IMR-90 (cell line): Measurements from ENCODE around the gene SLX4IP. TPM values are rescaled to one million over a fixed set of nuclear protein-coding genes. Genes with fewer than 3 reads are reported as not detected.

Experiments
- ATAC-seq: fragments of 200-7000 bp; cut with Tn5 transposase; 2 replicates; pipeline ENCODE4 v1.9.1; 2020; ENCODE audit warnings: low read depth, mild to moderate bottlenecking, moderate library complexity
- BruUV-seq: library from RNA; stranded (reverse); fragments of 400-500 nt; replicated peaks from 2 replicates; lab custom pipeline; 2021; lab: Mats Ljungman, UMichigan
- CTCF ChIA-PET: fragments of 300-600 bp; formaldehyde crosslinking; extraction: SDS; loops from one replicate; lab custom pipeline; 2021; ENCODE audit warnings: antibody characterized with exemption; lab: Yijun Ruan, JAX
- POLR2A ChIA-PET: fragments of 300-600 bp; sonication (Branson Sonifier 250); formaldehyde crosslinking; loops from one replicate; lab custom pipeline; 2022; ENCODE audit warnings: antibody characterized with exemption; ENCODE audit not compliant: unreplicated experiment; lab: Charles Lee
- DNase-seq: peaks from one replicate; pipeline ENCODE4 v3.0.0; 2013
- H2AFZ ChIP-seq: replicated peaks from 2 replicates; pipeline ENCODE3; 2013; ENCODE audit warnings: low read length, mild to moderate bottlenecking; ENCODE audit not compliant: poor library complexity
- H2AK5ac ChIP-seq: 2 replicates; pipeline ENCODE4 v1.6.1; 2013; ENCODE audit warnings: low read depth, low read length, inconsistent platforms
- H2AK9ac ChIP-seq: replicated peaks from 2 replicates; pipeline ENCODE3; 2013; ENCODE audit warnings: mild to moderate bottlenecking, low read depth, low read length, moderate library complexity; ENCODE audit not compliant: poor library complexity
- H2BK120ac ChIP-seq: 2 replicates; pipeline ENCODE4 v1.6.1; 2013; ENCODE audit warnings: low read depth, low read length, inconsistent platforms
- H2BK15ac ChIP-seq: 3 replicates; pipeline ENCODE4 v1.6.1; 2013; ENCODE audit warnings: low read depth, low read length, inconsistent platforms
- H2BK20ac ChIP-seq: 2 replicates; pipeline ENCODE4 v1.6.1; 2013; ENCODE audit warnings: low read depth, mild to moderate bottlenecking, inconsistent platforms, low read length, moderate library complexity
- H2BK5ac ChIP-seq: 2 replicates; pipeline ENCODE4 v1.6.1; 2013; ENCODE audit warnings: mild to moderate bottlenecking, low read depth, low read length, inconsistent platforms; ENCODE audit not compliant: poor library complexity, severe bottlenecking
- H3K14ac ChIP-seq: replicated peaks from 2 replicates; pipeline ENCODE4 v1.6.1; 2013; ENCODE audit warnings: low read depth, low read length, inconsistent platforms
- H3K18ac ChIP-seq: 2 replicates; pipeline ENCODE4 v1.6.1; 2013; ENCODE audit warnings: low read depth, low read length, control low read depth
- H3K23ac ChIP-seq: 2 replicates; pipeline ENCODE4 v1.6.1; 2013; ENCODE audit warnings: low read depth, low read length, inconsistent platforms
- H3K27ac ChIP-seq: 2 replicates; pipeline ENCODE4 v1.5.1; 2013; ENCODE audit warnings: mild to moderate bottlenecking, control low read depth, low read length; ENCODE audit not compliant: insufficient read depth
- H3K27me3 ChIP-seq: 2 replicates; pipeline ENCODE4 v1.6.1; 2013; ENCODE audit warnings: low read length; ENCODE audit not compliant: control insufficient read depth, insufficient read depth
- H3K36me3 ChIP-seq: 2 replicates; pipeline ENCODE4 v1.6.1; 2013; ENCODE audit warnings: low read length, mixed read lengths; ENCODE audit not compliant: control insufficient read depth, insufficient read depth
- H3K4ac ChIP-seq: 2 replicates; pipeline ENCODE4 v1.6.1; 2013; ENCODE audit warnings: low read depth, low read length, inconsistent platforms
- H3K4me1 ChIP-seq: 2 replicates; pipeline ENCODE4 v1.6.1; 2013; ENCODE audit warnings: low read length, mixed read lengths; ENCODE audit not compliant: control insufficient read depth, insufficient read depth
- H3K4me2 ChIP-seq: 2 replicates; pipeline ENCODE4 v1.6.1; 2013; ENCODE audit warnings: low read depth, mild to moderate bottlenecking, control low read depth, low read length, moderate library complexity
- H3K4me3 ChIP-seq: 2 replicates; pipeline ENCODE4 v1.5.1; 2013; ENCODE audit warnings: low read depth, mild to moderate bottlenecking, control low read depth, low read length, moderate library complexity; ENCODE audit not compliant: insufficient read depth
- H3K56ac ChIP-seq: 2 replicates; pipeline ENCODE4 v1.6.1; 2013; ENCODE audit warnings: low read length, inconsistent platforms; ENCODE audit not compliant: insufficient read depth; ENCODE audit errors: extremely low read depth
- H3K79me1 ChIP-seq, 2 experiments: 2 replicates each; pipeline ENCODE4 v1.6.1; 2013; ENCODE audit warnings: low read length in 2 of 2, inconsistent platforms in 1 of 2, low read depth in 1 of 2
- H3K9ac ChIP-seq: 2 replicates; pipeline ENCODE4 v1.6.1; 2013; ENCODE audit warnings: low read depth, low read length, control low read depth
- H3K9me1 ChIP-seq: 2 replicates; pipeline ENCODE4 v1.6.1; 2013; ENCODE audit warnings: low read length, inconsistent platforms; ENCODE audit not compliant: insufficient read depth
- H3K9me3 ChIP-seq: 2 replicates; pipeline ENCODE4 v1.6.1; 2013; ENCODE audit warnings: low read length; ENCODE audit not compliant: control insufficient read depth, insufficient read depth
- H4K20me1 ChIP-seq: 2 replicates; pipeline ENCODE4 v1.6.1; 2013; ENCODE audit warnings: low read length, inconsistent platforms; ENCODE audit not compliant: insufficient read depth
- H4K5ac ChIP-seq: 2 replicates; pipeline ENCODE4 v1.6.1; 2013; ENCODE audit warnings: mild to moderate bottlenecking, low read depth, low read length, control low read depth
- H4K8ac ChIP-seq, 2 experiments: 2 replicates each; pipeline ENCODE4 v1.6.1; 2013; ENCODE audit warnings: low read depth in 2 of 2, low read length in 2 of 2, control low read depth in 1 of 2, inconsistent platforms in 1 of 2
- H4K91ac ChIP-seq: 2 replicates; pipeline ENCODE4 v1.6.1; 2013; ENCODE audit warnings: low read depth, low read length, inconsistent platforms; ENCODE audit not compliant: insufficient read depth
- CEBPB ChIP-seq: IDR thresholded peaks from 2 replicates; pipeline ENCODE4 v1.6.1; 2012; ENCODE audit warnings: low read depth, low read length, improper control_type of control experiment
- FOS ChIP-seq: fragments of 150-350 bp; IDR thresholded peaks from 2 replicates; pipeline ENCODE4 v1.6.1; 2016; ENCODE audit warnings: low read depth, low read length
- MAZ ChIP-seq: IDR thresholded peaks from 2 replicates; pipeline ENCODE4 v1.6.1; 2012; ENCODE audit warnings: low read depth, mild to moderate bottlenecking, low read length, improper control_type of control experiment, moderate library complexity, borderline replicate concordance
- POLR2A ChIP-seq: IDR thresholded peaks from 2 replicates; pipeline ENCODE4 v1.6.1; 2012; ENCODE audit warnings: mild to moderate bottlenecking, low read depth, low read length
- SMC3 ChIP-seq: fragments of 150-350 bp; IDR thresholded peaks from 2 replicates; pipeline ENCODE4 v1.6.1; 2016; ENCODE audit warnings: low read depth, mild to moderate bottlenecking, antibody characterized with exemption, low read length, moderate library complexity
- whole genome bisulfite sequencing, 2 experiments: methylation state at CpG; one replicate each; pipeline versions ENCODE4 v1.1.5 to v1.1.7; 2013; ENCODE audit warnings: missing lambda C conversion rate in 2 of 2; ENCODE audit not compliant: insufficient read length in 1 of 2; ENCODE audit errors: extremely low coverage in 2 of 2; 5-methylcytosine and 5-hydroxymethylcytosine counted together
- dilution Hi-C: fragments of 300-500 bp; cut with HindIII; formaldehyde crosslinking; loops from one replicate; pipeline ENCODE4 v1.14.3; 2018; ENCODE audit warnings: low sequenced_read_pairs; ENCODE audit not compliant: unreplicated experiment
- in situ Hi-C: fragments of 300-500 bp; cut with MboI; formaldehyde crosslinking; loops from 3 replicates; pipeline ENCODE4 v1.14.3; 2019; ENCODE audit warnings: low sequenced_read_pairs, inconsistent platforms, mixed read lengths
- intact Hi-C: fragments of 100-400 bp; cut with micrococcal nuclease; formaldehyde crosslinking; loops from 2 replicates; pipeline ENCODE4 v1.10.0; 2022
- polyA plus RNA-seq, 3 experiments: library from polyadenylated mRNA; depleted of rRNA; stranded (reverse); fragments of >200 nt; gene quantifications; 2 replicates each; pipeline ENCODE4 v1.2.3, GENCODE V29; 2012; ENCODE audit warnings: low replicate concordance in 1 of 3
- total RNA-seq: library from RNA; depleted of rRNA; stranded (reverse); fragments of >200 nt; gene quantifications from 2 replicates; pipeline ENCODE4 v1.2.3, GENCODE V29; 2012

Gene SLX4IP
- total and polyA plus RNA-seq, 2 of the 4 experiments (the other 2 are of a cell fraction): 1.3 to 5.9 TPM

DNA sequence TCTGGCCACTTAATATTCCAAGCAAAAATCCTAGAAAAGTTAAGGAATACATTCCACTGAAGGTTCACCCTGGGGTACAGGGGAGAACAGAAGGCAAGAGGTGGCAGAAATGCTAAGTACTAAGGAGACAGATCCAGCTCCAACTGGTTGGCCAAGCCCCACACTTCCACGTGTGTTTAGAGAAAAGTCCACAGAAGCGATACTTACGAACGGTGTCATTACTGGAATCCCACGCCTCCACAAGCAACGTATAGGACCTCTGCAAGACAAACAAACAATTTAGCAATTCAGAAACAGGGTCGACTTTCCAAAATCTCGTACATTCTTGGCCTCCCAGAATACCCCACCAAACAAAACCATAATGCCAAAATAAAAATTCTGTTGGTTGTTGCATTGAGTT lies 228.7 kb downstream of the SLX4IP start:
- H3K4me1 ChIP-seq: peaks cover 14% of the 10 kb centered on the region

More for the DNA sequence above, 228.7 kb downstream of the SLX4IP start:
- no peak for TF ChIP-seq MAZ
- TF ChIP-seq FOS: no peak
- TF ChIP-seq SMC3: no peak
- no peak for TF ChIP-seq POLR2A
- TF ChIP-seq CEBPB: no peak
- ATAC-seq (no peak), DNase-seq (no peak)
- Histone ChIP-seq H3K56ac (no peak overlapping the region), H2AK5ac (peak overlapping the region; percentile 23; the same call in 1 of the 2 replicates), H4K5ac (no peak overlapping the region), H3K9ac (no peak overlapping the region), H3K14ac (no peak overlapping the region), H2BK15ac (no peak overlapping the region), H3K27me3 (no peaks in the 10 kb centered on the region), H3K4me3 (no peak overlapping the region), H2BK5ac (no peak overlapping the region), H3K9me3 (no peaks in the 10 kb centered on the region), H3K27ac (no peak overlapping the region), H3K4me2 (no peak overlapping the region), H2BK20ac (no peak overlapping the region), H3K4ac (no peak overlapping the region), H3K79me1 (peaks cover 46 to 85% of the 10 kb centered on the region in 2 experiments), H2AK9ac (no peak overlapping the region), H2BK120ac (no peak overlapping the region), H4K20me1 (peaks cover 29% of the 10 kb centered on the region), H3K23ac (no peak overlapping the region), H3K36me3 (peaks cover 70% of the 10 kb centered on the region), H4K8ac (no peak overlapping the region), H3K9me1 (peaks cover 26% of the 10 kb centered on the region; the same call in 1 of the 2 replicates), H3K18ac (no peak overlapping the region), H4K91ac (no peak overlapping the region), H2AFZ (no peak overlapping the region)
- ChIA-PET CTCF (interaction anchor here (1.6 kb wide), 1 partner anchor 111 kb away, joined by 4 read pairs; no protein-coding TSS in a partner anchor), POLR2A (no interaction called here)
- WGBS, 2 experiments: 100% methylated on average over 1 of the region's 8 CpGs; no CpG with 5 or more reads in 1 of the 2 experiments
- in situ Hi-C loops (loop anchor here (10.0 kb wide), 1 partner anchor 611 kb away; no protein-coding TSS in a partner anchor), dilution Hi-C loops (loop anchor here (25.0 kb wide), 1 partner anchor 874 kb away; no protein-coding TSS in a partner anchor), intact Hi-C loops (no loop called here)
- BruUV-seq: no TSS peak
